ENCODE data around the gene PREX1.
A peak's percentile ranks its signal among the peaks of the same experiment; 100 is the strongest.

PREX1 gene

DNA sequence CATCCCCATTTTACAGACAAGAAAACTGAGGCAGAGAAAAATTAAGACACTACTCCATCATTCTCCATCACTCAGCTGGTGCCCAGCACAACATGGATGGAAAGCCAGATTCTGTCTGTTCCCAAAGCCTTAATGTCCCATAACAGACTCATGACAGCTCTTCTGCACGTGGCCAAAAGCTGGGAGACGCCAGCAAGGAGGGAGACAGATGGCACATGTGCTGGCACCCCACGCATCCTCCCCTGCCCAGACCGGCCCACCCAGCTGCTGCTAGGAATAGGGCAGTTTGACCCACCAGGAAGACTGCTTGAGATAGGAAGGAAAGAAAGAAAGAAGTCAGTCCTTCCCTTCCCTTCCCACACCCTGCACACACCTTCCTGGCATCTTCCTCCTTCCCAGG, 96.3 kb downstream of the PREX1 start:
- H3K27ac Mint-ChIP-seq = no peak overlapping the region
- no peaks in the 10 kb centered on the region for H3K9me3 Mint-ChIP-seq
- H3K4me1 Mint-ChIP-seq (ENCODE audit: low read depth) = peaks cover 81% of the 10 kb centered on the region

DNA sequence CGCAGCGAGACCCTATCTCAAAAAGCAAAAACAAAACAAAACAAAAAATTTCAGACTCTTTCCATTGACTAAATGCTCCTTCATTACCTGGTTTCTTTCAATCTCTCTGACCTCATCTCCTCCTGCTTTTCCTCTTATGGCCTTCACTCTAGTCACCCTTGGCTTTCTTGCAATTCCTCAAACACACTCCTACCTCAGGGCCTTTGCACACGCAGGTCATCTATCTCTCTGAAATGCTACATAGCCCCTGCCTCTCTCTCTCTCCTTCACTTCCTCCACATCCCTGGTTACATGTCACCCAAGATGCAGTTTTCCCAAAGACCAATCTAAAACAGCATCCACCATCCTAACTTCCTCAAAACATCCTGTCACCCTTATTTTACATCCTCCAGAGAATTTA, 96.8 kb downstream of the PREX1 start:
- intact Hi-C loops (cut with micrococcal nuclease) = no loop called here
- Mint-ChIP-seq H3K9me3 (no peaks in the 10 kb centered on the region), H3K36me3 (ENCODE audit: low read depth) (peaks cover 100% of the 10 kb centered on the region), H3K4me1 (ENCODE audit: low read depth) (peaks cover 81% of the 10 kb centered on the region), H3K27me3 (no peaks in the 10 kb centered on the region), H3K27ac (no peak overlapping the region), H3K4me3 (no peak overlapping the region)

More for the DNA sequence above, 96.3 kb downstream of the PREX1 start:
- no peak overlapping the region for H3K4me3 Mint-ChIP-seq
- no peaks in the 10 kb centered on the region for H3K27me3 Mint-ChIP-seq
- H3K36me3 Mint-ChIP-seq (ENCODE audit: low read depth) = peaks cover 100% of the 10 kb centered on the region
- intact Hi-C loops (cut with micrococcal nuclease) = no loop called here

- Mint-ChIP-seq H3K36me3 (ENCODE audit: low read depth) (peaks cover 100% of the 10 kb centered on the region), H3K9me3 (no peaks in the 10 kb centered on the region), H3K27ac (peak overlapping the region; percentile 69), H3K27me3 (no peaks in the 10 kb centered on the region), H3K4me3 (no peak overlapping the region), H3K4me1 (ENCODE audit: low read depth) (peaks cover 83% of the 10 kb centered on the region)
- intact Hi-C loops (cut with micrococcal nuclease) = no loop called here
Observed at GRCh38 chr20:48729538-48729937, 98.3 kb downstream of the PREX1 start.

- intact Hi-C loops (cut with micrococcal nuclease) = no loop called here
- no peaks in the 10 kb centered on the region for H3K27me3 Mint-ChIP-seq
- H3K36me3 Mint-ChIP-seq (ENCODE audit: low read depth) = peaks cover 91% of the 10 kb centered on the region
- H3K4me1 Mint-ChIP-seq (ENCODE audit: low read depth) = peaks cover 91% of the 10 kb centered on the region
- peak overlapping the region; percentile 69 for H3K27ac Mint-ChIP-seq
- H3K9me3 Mint-ChIP-seq = no peaks in the 10 kb centered on the region
- H3K4me3 Mint-ChIP-seq = no peak overlapping the region
Observed at GRCh38 chr20:48728042-48728825, 99.6 kb downstream of the PREX1 start.

GRCh38 chr20:48727226-48727625, 100.6 kb downstream of the PREX1 start:
- no peaks in the 10 kb centered on the region for H3K9me3 Mint-ChIP-seq
- peaks cover 97% of the 10 kb centered on the region for H3K4me1 Mint-ChIP-seq (ENCODE audit: low read depth)
- peaks cover 86% of the 10 kb centered on the region for H3K36me3 Mint-ChIP-seq (ENCODE audit: low read depth)
- intact Hi-C loops (cut with micrococcal nuclease) = no loop called here
- no peak overlapping the region for H3K4me3 Mint-ChIP-seq
- no peaks in the 10 kb centered on the region for H3K27me3 Mint-ChIP-seq
- H3K27ac Mint-ChIP-seq = peak overlapping the region; percentile 34

- Mint-ChIP-seq H3K27ac (peak overlapping the region; percentile 80), H3K36me3 (ENCODE audit: low read depth) (peaks cover 86% of the 10 kb centered on the region), H3K9me3 (no peaks in the 10 kb centered on the region), H3K4me3 (no peak overlapping the region), H3K27me3 (no peaks in the 10 kb centered on the region), H3K4me1 (ENCODE audit: low read depth) (peaks cover 97% of the 10 kb centered on the region)
- intact Hi-C loops (cut with micrococcal nuclease) = no loop called here
Observed at GRCh38 chr20:48725555-48725991, 102.2 kb downstream of the PREX1 start.

GRCh38 chr20:48724891-48725554, 102.8 kb downstream of the PREX1 start:
- Mint-ChIP-seq H3K4me1 (ENCODE audit: low read depth) (peaks cover 97% of the 10 kb centered on the region), H3K9me3 (no peaks in the 10 kb centered on the region), H3K27ac (peak overlapping the region; percentile 80), H3K27me3 (no peaks in the 10 kb centered on the region), H3K36me3 (ENCODE audit: low read depth) (peaks cover 86% of the 10 kb centered on the region), H3K4me3 (no peak overlapping the region)
- intact Hi-C loops (cut with micrococcal nuclease) = loop anchor here (5.0 kb wide), 1 partner anchor 102 kb away; the partner anchor contains the start of gene PREX1

- Mint-ChIP-seq H3K9me3 (no peaks in the 10 kb centered on the region), H3K27me3 (no peaks in the 10 kb centered on the region), H3K4me1 (ENCODE audit: low read depth) (peaks cover 97% of the 10 kb centered on the region), H3K36me3 (ENCODE audit: low read depth) (peaks cover 86% of the 10 kb centered on the region), H3K27ac (peak overlapping the region; percentile 80), H3K4me3 (no peak overlapping the region)
- intact Hi-C loops (cut with micrococcal nuclease) = loop anchor here (5.0 kb wide), 1 partner anchor 103 kb away; the partner anchor contains the start of gene PREX1
Observed at GRCh38 chr20:48724382-48724781, 103.4 kb downstream of the PREX1 start.

- Mint-ChIP-seq H3K27me3 (no peaks in the 10 kb centered on the region), H3K27ac (peak overlapping the region; percentile 80), H3K4me1 (ENCODE audit: low read depth) (peaks cover 96% of the 10 kb centered on the region), H3K9me3 (no peaks in the 10 kb centered on the region), H3K4me3 (peak overlapping the region; percentile 20), H3K36me3 (ENCODE audit: low read depth) (peaks cover 86% of the 10 kb centered on the region)
- intact Hi-C loops (cut with micrococcal nuclease) = loop anchor here (5.0 kb wide), 1 partner anchor 104 kb away; the partner anchor contains the start of gene PREX1
Observed at GRCh38 chr20:48723308-48724264, 104.2 kb downstream of the PREX1 start.

DNA sequence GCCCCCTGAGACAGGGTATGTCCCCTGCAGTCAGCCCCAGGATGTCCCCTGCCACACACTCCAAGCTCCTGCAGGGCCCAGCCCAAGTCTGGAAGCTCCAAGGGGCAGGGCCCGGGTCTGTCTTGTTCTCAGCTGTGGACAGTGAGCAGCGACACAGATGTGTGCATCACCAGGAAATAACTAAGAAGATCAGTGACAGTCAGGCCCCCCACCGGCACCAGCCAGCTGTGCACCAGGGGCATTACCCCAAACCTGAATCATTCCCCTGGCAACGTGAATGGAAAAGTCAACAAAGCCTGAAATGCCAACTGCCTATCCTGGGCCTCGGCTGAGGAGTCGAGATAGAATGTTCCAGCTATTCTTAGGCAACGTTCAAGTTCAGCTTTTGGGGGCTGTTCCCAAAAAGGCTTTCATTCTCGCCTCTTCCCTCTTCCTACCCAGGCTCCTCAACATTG, 105.0 kb downstream of the PREX1 start:
- Mint-ChIP-seq H3K36me3 (ENCODE audit: low read depth) (peaks cover 83% of the 10 kb centered on the region), H3K4me1 (ENCODE audit: low read depth) (peaks cover 98% of the 10 kb centered on the region), H3K27me3 (no peaks in the 10 kb centered on the region), H3K27ac (peak overlapping the region; percentile 80), H3K4me3 (peak overlapping the region; percentile 35), H3K9me3 (no peaks in the 10 kb centered on the region)
- intact Hi-C loops (cut with micrococcal nuclease) = loop anchor here (5.0 kb wide), 1 partner anchor 105 kb away; the partner anchor contains the start of gene PREX1

- intact Hi-C loops (cut with micrococcal nuclease) = loop anchor here (5.0 kb wide), 1 partner anchor 105 kb away; the partner anchor contains the start of gene PREX1
- no peaks in the 10 kb centered on the region for H3K9me3 Mint-ChIP-seq
- H3K27ac Mint-ChIP-seq = peak overlapping the region; percentile 80
- H3K27me3 Mint-ChIP-seq = no peaks in the 10 kb centered on the region
- H3K36me3 Mint-ChIP-seq (ENCODE audit: low read depth) = peaks cover 82% of the 10 kb centered on the region
- H3K4me3 Mint-ChIP-seq = peak overlapping the region; percentile 35
- peaks cover 98% of the 10 kb centered on the region for H3K4me1 Mint-ChIP-seq (ENCODE audit: low read depth)
Observed at GRCh38 chr20:48722002-48722731, 105.6 kb downstream of the PREX1 start.

GRCh38 chr20:48721324-48722001, 106.3 kb downstream of the PREX1 start:
- Mint-ChIP-seq H3K27ac (peak overlapping the region; percentile 80), H3K27me3 (no peaks in the 10 kb centered on the region), H3K36me3 (ENCODE audit: low read depth) (peaks cover 77% of the 10 kb centered on the region), H3K4me3 (peak overlapping the region; percentile 37), H3K4me1 (ENCODE audit: low read depth) (peaks cover 98% of the 10 kb centered on the region), H3K9me3 (no peaks in the 10 kb centered on the region)
- intact Hi-C loops (cut with micrococcal nuclease) = loop anchor here (5.0 kb wide), 1 partner anchor 106 kb away; the partner anchor contains the start of gene PREX1
